HG03280 (cell line): ENCODE results near the gene TP63.

Source experiments
- ATAC-seq: cut with Tn5 transposase; IDR thresholded peaks from one replicate; pipeline ENCODE4 v1.9.1; 2021; ENCODE audit warnings: mild to moderate bottlenecking, moderate library complexity; ENCODE audit not compliant: unreplicated experiment

TP63 gene

DNA sequence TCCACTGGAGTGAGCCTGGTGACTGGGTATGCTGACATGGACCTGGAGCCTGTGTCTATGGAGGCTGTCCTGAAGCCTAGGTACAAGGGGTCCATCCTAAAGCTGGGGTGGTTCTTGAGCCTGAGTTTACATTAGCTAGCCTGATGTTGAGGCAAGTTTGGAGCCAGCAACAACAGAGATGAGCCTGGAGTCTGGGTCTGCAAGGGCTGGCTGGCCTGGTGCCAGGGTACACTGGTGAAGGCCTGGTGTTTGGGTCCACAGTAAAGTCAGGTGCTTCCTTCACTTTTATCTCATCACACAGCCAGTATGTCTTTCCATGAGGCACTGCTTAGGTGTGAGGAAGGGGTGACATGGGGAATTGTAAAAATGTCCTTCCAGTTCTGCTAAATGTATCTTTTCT lies 49.5 kb downstream of the TP63 start:
- ATAC-seq = no peak

DNA sequence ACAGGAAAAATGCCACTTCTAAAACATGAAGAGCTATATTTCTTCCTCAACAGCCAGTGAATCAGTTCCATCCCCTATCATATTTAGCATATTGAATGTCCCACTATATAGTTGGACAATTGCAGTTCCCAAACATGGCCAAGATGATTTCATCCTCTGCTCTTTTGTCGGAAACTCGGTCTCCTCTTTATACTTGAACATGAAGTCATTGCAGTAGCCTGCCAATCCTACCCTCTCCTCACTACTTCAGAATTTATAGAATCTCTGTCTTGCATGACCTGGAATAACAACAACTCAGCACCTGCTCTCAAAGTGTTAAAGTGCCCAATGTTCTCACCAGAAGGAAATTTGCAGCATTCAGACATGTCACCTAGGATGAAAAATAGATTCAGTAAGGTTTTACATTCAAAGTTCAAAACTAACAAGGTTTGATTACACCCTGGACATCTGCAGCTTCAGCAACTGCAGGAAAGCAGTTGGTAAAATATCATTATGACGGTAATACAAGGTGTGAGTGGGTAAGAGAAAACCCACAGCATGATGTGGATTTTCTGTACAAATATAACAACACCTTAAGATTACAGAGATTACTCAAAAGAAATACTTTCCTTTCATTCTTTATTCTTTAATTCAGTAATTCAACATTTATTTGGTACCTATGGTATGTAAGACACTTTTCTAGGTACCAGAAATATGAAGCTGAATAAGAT lies 52.5 kb downstream of the TP63 start:
- ATAC-seq = no peak

DNA sequence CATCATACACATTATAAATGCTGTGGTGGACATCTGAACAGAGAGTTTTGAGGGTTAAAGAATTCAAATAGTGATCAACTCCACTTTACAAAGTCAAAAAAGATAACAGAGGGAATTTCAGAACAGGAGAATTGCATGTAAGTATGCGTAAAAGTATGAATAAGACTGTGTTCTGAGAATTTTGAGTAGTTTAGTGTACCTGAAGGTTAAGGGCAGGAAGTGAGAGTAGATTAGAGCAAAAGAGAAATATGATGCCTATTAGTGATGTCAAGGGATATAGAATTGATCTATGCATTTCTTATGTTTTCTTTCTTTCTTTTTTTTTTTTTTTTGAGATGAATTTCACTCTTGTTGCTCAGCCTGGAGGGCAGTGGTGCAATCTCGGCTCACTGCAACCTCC lies 53.1 kb downstream of the TP63 start:
- ATAC-seq = no peak

GRCh38 chr3:189685291-189685690 lies 54.1 kb downstream of the TP63 start:
- ATAC-seq = no peak

GRCh38 chr3:189685860-189686259 lies 54.7 kb downstream of the TP63 start:
- no peak for ATAC-seq

GRCh38 chr3:189687475-189687874 lies 56.3 kb downstream of the TP63 start:
- no peak for ATAC-seq

DNA sequence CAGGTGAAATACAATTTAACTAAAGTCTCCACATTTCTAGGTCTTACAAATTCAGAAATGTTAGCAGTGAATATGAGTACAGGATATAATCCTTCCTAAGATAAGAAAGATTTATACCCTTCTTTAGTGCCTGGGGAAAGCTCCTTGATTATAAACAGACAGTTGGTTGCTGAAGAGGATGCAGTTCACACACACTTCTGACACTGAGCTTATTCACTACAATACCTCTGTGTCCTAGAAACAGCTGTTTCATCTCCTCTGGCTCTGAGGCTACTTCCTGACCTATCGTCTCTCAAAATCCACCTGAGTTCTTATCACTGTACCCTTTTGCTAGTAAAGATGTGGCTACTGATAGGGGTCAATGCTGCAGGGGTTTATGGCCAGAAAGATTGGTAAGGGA lies 57.1 kb downstream of the TP63 start:
- no peak for ATAC-seq

- no peak for ATAC-seq
These were observed 58.4 kb downstream of the TP63 start for GRCh38 chr3:189689625-189690024.

GRCh38 chr3:189690237-189690636 lies 59.0 kb downstream of the TP63 start:
- ATAC-seq = no peak

DNA sequence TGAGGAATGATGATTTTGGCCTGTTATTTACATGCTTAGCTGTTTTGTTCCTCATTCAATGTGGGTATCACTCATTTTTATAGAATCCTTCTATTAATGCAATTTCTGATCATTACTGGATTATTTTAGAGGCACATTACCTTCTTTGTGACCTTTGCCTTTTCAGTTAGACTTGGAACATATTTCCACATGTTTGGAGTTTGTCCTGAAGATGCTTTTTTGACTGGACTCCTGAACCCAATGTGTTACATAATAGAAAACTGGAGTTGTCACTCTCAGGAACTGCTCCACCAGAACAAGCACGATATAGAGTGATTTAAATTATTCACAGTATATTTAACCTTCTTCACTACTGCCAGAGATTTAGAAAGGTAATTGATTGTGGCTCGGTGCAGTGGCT lies 59.5 kb downstream of the TP63 start:
- ATAC-seq = no peak

DNA sequence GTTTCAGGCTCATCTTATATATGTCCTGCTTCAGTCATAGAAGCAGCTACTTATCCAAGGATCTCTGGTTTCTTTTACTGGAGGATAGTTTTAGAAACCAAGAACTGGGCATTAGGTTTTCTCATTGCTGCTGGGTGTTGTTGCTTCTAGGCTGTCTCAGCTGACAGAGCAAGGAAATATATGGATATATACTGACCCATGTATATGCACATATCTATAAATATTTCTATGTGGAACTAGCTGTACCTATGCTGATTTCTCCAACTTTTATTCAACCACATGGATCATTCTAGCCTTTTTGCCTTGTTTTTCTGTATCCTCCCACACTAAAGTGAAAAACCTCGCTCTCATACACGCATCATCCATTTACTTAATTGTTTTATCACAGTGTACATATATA lies 64.2 kb downstream of the TP63 start:
- ATAC-seq = no peak

DNA sequence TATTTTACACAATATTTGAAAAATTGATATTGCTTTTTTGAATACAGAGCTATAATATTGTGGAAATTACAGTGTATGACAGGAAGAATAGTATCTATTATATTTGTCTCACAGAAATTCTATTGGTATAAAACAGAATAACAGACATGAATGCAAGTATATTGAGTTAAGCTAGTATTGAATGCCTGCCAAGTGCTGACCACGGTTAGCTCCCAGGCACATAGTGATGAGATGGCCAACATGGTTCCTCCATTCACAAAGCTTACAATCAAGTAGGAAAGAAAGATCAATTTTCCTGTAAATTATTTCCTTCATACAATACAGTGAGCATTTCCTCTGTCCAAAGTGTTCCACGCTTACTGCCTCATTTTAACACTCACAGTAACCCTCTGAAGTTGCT lies 67.6 kb downstream of the TP63 start:
- no peak for ATAC-seq

DNA sequence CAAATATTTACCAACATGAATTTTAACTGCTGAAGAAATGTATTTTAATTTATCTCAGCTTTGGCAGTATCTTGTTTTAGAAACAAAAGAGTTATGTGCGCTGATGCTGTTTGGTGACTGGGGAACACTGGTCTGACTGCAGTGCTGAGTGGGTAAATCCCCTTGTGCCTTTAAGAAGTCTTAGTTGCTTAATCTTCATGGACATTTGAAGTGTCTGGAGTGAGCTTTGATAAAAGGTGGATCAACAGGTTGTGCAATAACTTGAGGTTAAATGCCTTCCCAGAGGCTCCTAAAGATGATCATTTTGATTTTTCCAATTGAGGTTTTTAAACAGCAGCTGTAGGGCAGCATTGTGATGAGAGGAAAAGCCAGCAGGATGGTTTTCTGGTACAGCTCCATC lies 68.7 kb downstream of the TP63 start:
- ATAC-seq = no peak

DNA sequence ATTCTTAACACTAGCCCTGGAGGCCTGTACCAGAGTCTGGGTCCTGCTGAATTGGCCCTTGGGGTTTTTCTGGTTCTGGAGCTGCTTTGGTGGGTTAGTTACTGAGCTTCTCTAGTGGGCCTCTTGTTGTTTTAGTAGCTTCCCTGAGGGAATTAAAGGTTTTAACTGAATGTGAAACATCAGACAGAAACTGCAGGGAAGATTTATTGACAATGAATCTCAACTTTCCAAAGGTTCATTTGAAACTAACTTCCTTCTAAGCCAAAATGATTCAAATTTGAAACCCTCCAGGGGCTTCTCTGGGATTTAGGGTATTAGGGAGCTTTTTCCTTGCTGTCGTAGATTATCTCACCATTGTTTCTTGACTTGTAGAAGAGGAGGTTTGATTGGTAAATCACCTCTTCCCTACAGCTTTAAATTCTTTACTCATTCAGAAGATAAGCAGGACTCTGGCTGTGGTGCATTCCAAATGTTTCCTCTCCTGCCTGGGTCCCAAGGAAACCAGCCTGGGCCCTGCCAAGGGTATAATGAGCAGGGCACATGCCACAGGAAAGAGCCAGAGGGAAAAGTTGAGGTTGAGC lies 71.0 kb downstream of the TP63 start:
- no peak for ATAC-seq

DNA sequence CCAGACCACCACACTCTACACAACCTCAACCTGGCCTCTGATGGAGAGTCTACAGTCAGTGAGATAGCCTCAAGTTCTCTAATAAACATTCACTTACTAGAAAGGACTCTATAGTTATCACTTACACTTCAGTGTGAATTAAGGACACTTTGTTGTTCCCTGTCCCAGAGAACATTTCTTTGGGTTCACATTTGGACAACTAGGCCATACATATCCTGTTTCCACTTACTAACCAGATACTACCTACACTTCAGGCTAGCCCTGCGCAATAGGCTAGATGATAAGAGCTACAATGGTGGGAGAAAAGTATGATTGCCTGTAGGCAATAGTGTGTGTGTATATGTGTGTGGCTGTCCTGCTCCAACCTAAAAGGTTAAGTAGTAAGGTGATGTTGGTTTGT lies 72.7 kb downstream of the TP63 start:
- no peak for ATAC-seq

DNA sequence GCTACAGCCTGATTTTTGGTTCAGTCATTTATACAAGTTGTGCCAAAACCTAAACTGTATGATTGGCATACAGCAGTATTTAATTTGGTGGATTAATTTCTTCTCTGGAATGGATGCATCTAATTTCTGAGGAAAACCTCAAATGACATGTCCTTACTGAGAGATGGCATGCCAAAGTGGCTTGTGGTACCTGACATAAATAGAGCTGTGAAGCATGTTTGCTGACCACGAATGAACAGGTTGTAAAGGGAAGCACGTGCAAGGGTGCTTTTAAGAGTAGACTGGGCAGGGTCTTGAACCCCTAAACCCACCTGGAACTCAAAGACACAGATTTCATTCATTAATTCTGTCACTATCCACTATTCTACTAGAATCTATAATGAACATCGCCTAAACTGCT lies 77.2 kb downstream of the TP63 start:
- ATAC-seq = no peak

DNA sequence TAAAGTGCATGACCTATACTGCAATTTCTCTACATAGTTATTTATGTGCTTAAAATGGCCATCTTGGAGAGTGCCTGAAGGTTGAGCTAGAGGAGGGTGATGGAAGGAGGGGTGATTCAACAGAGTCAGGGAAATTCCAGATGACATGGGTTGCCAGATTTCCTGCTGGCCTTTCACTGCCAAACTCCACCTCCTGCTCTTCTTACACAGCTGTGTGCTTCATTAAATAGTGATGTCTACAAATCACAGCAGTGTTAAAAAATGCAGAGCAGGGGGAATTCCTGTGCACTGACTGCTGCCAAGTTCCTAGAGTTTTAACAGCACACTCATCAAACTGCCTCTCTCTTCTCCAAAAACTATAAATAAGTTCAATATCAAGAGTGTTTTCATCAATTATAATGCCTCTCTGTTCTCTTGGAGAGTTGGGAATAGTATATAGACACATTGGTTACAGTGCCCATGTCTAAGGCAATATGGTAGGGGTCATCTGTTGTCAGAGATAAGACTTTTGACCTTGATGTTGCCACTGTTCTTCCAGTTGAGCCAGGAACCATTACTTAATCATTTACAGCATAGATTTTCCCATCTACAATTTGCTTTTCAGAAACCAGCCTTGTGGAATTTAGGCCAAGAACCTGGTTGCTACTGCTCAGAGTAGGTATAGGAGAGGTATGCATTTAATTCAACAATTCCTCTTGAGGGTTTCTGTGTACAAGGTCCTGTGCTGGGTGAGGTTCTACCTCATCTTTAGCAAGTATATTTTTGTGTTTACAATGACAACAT lies 79.6 kb downstream of the TP63 start:
- ATAC-seq = no peak

- no peak for ATAC-seq
These were observed 81.8 kb downstream of the TP63 start for GRCh38 chr3:189712906-189713483.

DNA sequence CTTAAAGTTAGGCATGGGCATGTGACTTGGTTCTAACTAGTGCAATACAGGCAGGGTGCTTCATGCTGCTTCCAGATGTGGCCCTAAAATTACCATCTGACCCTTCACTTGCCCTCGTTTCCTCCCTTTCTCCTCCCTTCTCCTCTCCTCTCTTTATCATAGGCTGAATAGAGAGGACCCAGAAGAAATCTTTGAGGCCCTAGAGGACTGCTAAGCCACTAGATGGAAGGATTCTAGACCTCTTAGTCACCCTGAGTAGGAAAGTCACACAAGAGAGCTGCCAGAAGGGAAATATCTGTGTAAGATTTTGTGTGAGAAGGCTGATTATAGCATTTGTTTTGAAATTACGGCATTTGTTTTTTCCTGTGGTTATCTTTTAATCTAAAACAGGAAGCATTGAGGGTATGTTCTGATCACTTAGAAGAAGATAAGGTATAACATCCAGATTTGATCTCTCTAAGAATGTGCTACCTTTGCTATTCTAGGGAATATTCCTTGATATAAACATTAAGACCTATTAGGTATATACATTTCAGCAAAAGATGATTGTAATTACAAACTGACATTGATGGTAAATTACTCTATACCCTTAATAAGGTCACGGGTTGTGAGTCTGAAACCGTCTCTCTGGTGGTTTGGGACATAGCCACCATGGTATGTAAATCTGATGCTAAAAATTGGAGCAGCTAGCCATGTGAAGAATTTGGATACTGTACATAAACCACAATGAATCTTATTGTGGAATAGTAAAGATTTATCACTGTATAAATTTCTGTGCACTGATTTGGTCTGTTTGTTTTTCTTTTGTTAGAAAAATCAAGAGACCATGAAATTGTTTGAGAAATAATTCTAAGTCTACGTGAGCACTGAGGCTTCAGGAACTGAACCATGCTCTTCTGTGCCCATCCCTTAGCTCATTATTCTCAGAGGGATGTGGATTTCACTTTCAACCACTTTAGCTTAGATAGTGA lies 84.1 kb downstream of the TP63 start:
- no peak for ATAC-seq

- no peak for ATAC-seq
These were observed 87.0 kb downstream of the TP63 start for GRCh38 chr3:189718215-189718614.
